Gastroesophageal sphincter (tissue), 4 donors: ENCODE results near the gene GLRA3. TPM values are rescaled to one million over a fixed set of nuclear protein-coding genes. Genes with fewer than 3 reads are reported as not detected.

Source experiments
- ATAC-seq: fragments of 150-250 bp; one replicate; pipeline ENCODE4 v1.9.1; 2016; ENCODE audit warnings: mild to moderate bottlenecking, moderate library complexity
- H3K27ac ChIP-seq, 4 donors: fragments of 200-600 bp; sonication (generic) in 3 of 4; 1 replicate in 3 of 4; 2 replicates in 1 of 4; pipeline ENCODE4 v1.5.1; 2016 to 2019
- H3K27me3 ChIP-seq: fragments of 200-600 bp; sonication (generic); one replicate; pipeline ENCODE4 v1.5.1; 2019
- H3K36me3 ChIP-seq, 2 donors: fragments of 200-600 bp; sonication (generic); one replicate each; pipeline ENCODE4 v1.5.1; 2019; ENCODE audit warnings: control low read depth in 1 of 2
- H3K4me1 ChIP-seq, 3 donors: fragments of 200-600 bp; sonication (generic); 1 replicate in 2 of 3; 2 replicates in 1 of 3; pipeline ENCODE4 v1.5.1; 2016 to 2019; ENCODE audit warnings: control low read depth in 2 of 3
- H3K4me3 ChIP-seq, 2 donors: fragments of 200-600 bp; sonication (generic); one replicate each; pipeline ENCODE4 v1.5.1; 2019; ENCODE audit warnings: mild to moderate bottlenecking in 1 of 2, moderate library complexity in 1 of 2
- H3K9me3 ChIP-seq, 3 donors: fragments of 200-600 bp; sonication (generic); one replicate each; pipeline ENCODE4 v1.5.1; 2017 to 2019; ENCODE audit warnings: control low read depth in 2 of 3
- EP300 ChIP-seq: sonication (generic); formaldehyde crosslinking; IDR thresholded peaks from one replicate; pipeline ENCODE4 v1.6.1; 2017; ENCODE audit warnings: antibody characterized with exemption, mild to moderate bottlenecking
- POLR2A ChIP-seq, 2 donors: fragments of 450-650 bp; IDR thresholded peaks; one replicate each; pipeline ENCODE4 v1.6.1; 2017; ENCODE audit warnings: antibody characterized with exemption in 2 of 2, mild to moderate bottlenecking in 2 of 2, moderate library complexity in 1 of 2
- POLR2AphosphoS5 ChIP-seq: sonication (generic); formaldehyde crosslinking; IDR thresholded peaks from one replicate; pipeline ENCODE4 v1.6.1; 2017; ENCODE audit warnings: antibody characterized with exemption
- WGBS, 2 donors: methylation state at CpG; one replicate each; pipeline ENCODE4 v1.1.5; 2018; ENCODE audit warnings: low coverage in 1 of 2; 5-methylcytosine and 5-hydroxymethylcytosine counted together
- total RNA-seq, 4 donors: library from RNA; depleted of rRNA; stranded (reverse); fragments of >200 nt; gene quantifications; one replicate each; pipeline ENCODE4 v1.1.0, GENCODE V29; 2016
- TF ChIP-seq, protein P1 (sequence below), 4 experiments: fragments of 200-600 bp in 2 of 4; fragments of 450-650 bp in 2 of 4; sonication (generic) in 1 of 4; IDR thresholded peaks; one replicate each; pipeline ENCODE4 v1.5.1; 2017 to 2019; ENCODE audit warnings: antibody characterized with exemption in 4 of 4, mild to moderate bottlenecking in 2 of 4, moderate library complexity in 2 of 4

Gene GLRA3
- total RNA-seq, 4 donors from 2014 or later = 0.13 TPM; not detected in 3

GRCh38 chr4:174835536-174835935, 6.5 kb upstream of the GLRA3 start:
- Histone ChIP-seq H3K4me1 (no peaks in the 10 kb centered on the region), H3K9me3 (no peaks in the 10 kb centered on the region), H3K4me3 (no peak overlapping the region), H3K36me3 (no peaks in the 10 kb centered on the region), H3K27me3 (no peaks in the 10 kb centered on the region), H3K27ac (no peak overlapping the region)
- no peak for TF ChIP-seq EP300
- TF ChIP-seq, protein P1, sequence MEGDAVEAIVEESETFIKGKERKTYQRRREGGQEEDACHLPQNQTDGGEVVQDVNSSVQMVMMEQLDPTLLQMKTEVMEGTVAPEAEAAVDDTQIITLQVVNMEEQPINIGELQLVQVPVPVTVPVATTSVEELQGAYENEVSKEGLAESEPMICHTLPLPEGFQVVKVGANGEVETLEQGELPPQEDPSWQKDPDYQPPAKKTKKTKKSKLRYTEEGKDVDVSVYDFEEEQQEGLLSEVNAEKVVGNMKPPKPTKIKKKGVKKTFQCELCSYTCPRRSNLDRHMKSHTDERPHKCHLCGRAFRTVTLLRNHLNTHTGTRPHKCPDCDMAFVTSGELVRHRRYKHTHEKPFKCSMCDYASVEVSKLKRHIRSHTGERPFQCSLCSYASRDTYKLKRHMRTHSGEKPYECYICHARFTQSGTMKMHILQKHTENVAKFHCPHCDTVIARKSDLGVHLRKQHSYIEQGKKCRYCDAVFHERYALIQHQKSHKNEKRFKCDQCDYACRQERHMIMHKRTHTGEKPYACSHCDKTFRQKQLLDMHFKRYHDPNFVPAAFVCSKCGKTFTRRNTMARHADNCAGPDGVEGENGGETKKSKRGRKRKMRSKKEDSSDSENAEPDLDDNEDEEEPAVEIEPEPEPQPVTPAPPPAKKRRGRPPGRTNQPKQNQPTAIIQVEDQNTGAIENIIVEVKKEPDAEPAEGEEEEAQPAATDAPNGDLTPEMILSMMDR (IDR thresholded peaks at IDR 0.05) = no peak
- no peak for TF ChIP-seq POLR2A (IDR thresholded peaks at IDR 0.05)
- TF ChIP-seq POLR2AphosphoS5 = no peak
- no peak for ATAC-seq

DNA sequence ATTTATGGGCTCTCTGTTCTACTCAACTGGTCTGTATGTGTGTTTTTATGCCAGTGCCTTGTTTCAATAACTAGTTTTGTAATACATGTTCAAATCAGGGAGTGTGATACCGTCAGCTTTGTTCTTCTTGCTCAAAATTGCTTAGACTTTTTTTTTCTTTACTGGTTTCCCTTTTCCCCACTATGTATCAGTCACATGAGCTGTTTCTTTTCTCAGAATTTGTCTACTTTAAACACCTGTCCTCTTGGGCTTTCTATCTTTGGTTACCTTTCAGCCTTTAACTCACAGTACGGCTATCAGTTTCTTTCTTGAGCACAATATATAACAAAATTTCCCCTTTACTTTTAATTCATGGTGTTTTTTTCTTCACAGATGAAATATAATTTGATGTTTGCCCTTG, 5.4 kb upstream of the GLRA3 start:
- H3K4me1 ChIP-seq = peaks cover 0 to under 1% (median 0%) of the 10 kb centered on the region in 3 donors
- no peak for ATAC-seq
- WGBS, 2 donors = 68 to 81% methylated on average over 2 of the region's 2 CpGs
- H3K9me3 ChIP-seq = no peaks in the 10 kb centered on the region
- H3K36me3 ChIP-seq = no peaks in the 10 kb centered on the region
- H3K27me3 ChIP-seq = peaks cover 3% of the 10 kb centered on the region
- TF ChIP-seq, protein P1 (IDR thresholded peaks at IDR 0.05) = no peak
- TF ChIP-seq POLR2A (IDR thresholded peaks at IDR 0.05) = no peak
- no peak for TF ChIP-seq POLR2AphosphoS5
- no peak for TF ChIP-seq EP300
- H3K4me3 ChIP-seq = no peak overlapping the region
- no peak overlapping the region for H3K27ac ChIP-seq

DNA sequence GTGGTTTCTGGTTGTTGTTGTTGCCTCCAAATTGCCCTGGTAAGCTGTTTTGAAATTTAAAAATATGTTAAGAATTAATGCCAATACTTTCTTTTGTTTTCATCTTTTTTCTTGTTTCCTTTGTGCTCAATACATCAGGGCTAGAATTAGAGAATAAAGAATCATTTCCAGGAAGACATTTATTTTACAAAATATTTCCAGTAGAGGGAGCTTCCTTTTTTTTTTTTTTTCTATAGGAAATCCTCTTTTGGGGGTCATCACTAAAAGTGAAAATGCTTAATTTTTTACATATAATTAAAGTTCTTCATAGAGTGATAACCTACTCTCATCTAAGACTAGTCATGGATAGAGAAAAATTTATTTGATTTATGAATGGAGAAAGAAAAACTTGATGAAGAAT, 2.4 kb downstream of the GLRA3 start:
- peaks cover 25% of the 10 kb centered on the region for H3K27me3 ChIP-seq
- no peaks in the 10 kb centered on the region for H3K36me3 ChIP-seq
- H3K9me3 ChIP-seq = no peaks in the 10 kb centered on the region
- no peak overlapping the region for H3K27ac ChIP-seq
- no peak for ATAC-seq
- TF ChIP-seq POLR2AphosphoS5 = no peak
- no peak overlapping the region for H3K4me3 ChIP-seq
- H3K4me1 ChIP-seq = peaks cover 0 to 9% (median 0%) of the 10 kb centered on the region in 3 donors

GRCh38 chr4:174815282-174815681, 13.8 kb downstream of the GLRA3 start:
- Histone ChIP-seq H3K27ac (no peak overlapping the region), H3K4me1 (no peaks in the 10 kb centered on the region), H3K27me3 (no peaks in the 10 kb centered on the region), H3K36me3 (no peaks in the 10 kb centered on the region), H3K4me3 (no peak overlapping the region), H3K9me3 (peaks cover 0 to 16% (median 0%) of the 10 kb centered on the region in 3 donors)
- 80% methylated on average over 2 of the region's 3 CpGs; no CpG with 5 or more reads in 1 of the 2 donors for WGBS, 2 donors
- no peak for TF ChIP-seq POLR2A (IDR thresholded peaks at IDR 0.05)
- TF ChIP-seq, protein P1 (IDR thresholded peaks at IDR 0.05) = no peak
- TF ChIP-seq EP300 = no peak
- TF ChIP-seq POLR2AphosphoS5 = no peak
- no peak for ATAC-seq

DNA sequence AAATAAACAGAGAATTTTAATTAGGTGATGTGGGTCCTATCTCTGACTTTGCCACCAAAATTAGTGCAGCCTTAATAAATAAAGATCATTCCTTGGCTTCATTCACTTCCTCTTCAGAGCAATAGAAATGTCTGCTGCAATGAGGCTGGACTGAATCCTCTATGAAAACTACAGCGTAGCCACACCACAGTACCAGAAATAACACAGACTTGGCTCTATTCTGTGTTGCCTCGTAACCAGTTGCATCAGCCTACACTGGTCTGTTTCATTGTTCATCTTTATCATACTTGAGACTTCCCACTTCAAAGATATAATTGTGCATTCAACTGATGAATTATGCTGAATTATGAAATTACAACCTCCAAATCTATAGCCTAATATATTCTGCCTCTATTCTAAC, 15.8 kb downstream of the GLRA3 start:
- no peaks in the 10 kb centered on the region for H3K27me3 ChIP-seq
- ATAC-seq = no peak
- H3K9me3 ChIP-seq = peaks cover 0 to 16% (median 0%) of the 10 kb centered on the region in 3 donors
- no peak overlapping the region for H3K27ac ChIP-seq
- H3K4me3 ChIP-seq = no peak overlapping the region
- H3K4me1 ChIP-seq = no peaks in the 10 kb centered on the region
- WGBS, 2 donors = 78 to 81% methylated on average over 2 of the region's 2 CpGs
- H3K36me3 ChIP-seq = no peaks in the 10 kb centered on the region
- TF ChIP-seq POLR2A (IDR thresholded peaks at IDR 0.05) (no peak), EP300 (no peak), POLR2AphosphoS5 (no peak)
- TF ChIP-seq, protein P1 (IDR thresholded peaks at IDR 0.05) = no peak

GRCh38 chr4:174810834-174811233, 18.2 kb downstream of the GLRA3 start:
- Histone ChIP-seq H3K27ac (no peak overlapping the region), H3K36me3 (no peaks in the 10 kb centered on the region), H3K4me1 (no peaks in the 10 kb centered on the region), H3K27me3 (no peaks in the 10 kb centered on the region), H3K9me3 (peaks cover 0 to 16% (median 0%) of the 10 kb centered on the region in 3 donors), H3K4me3 (no peak overlapping the region)
- TF ChIP-seq, protein P1 (IDR thresholded peaks at IDR 0.05) = no peak
- TF ChIP-seq POLR2A (IDR thresholded peaks at IDR 0.05) = no peak
- TF ChIP-seq POLR2AphosphoS5 = no peak
- no peak for TF ChIP-seq EP300
- 36 to 61% methylated on average over 2 of the region's 2 CpGs for WGBS, 2 donors
- ATAC-seq = no peak
